Kidney (tissue), 14 donors: ENCODE measurements around the gene NR2E1. TPM values are rescaled to one million over a fixed set of nuclear protein-coding genes. Genes with fewer than 3 reads are reported as not detected.

Experiments used
- DNase-seq, 5 donors: peaks; one replicate each; pipeline ENCODE4 v3.0.0-alpha.2; 2013 to 2020
- FAIRE-seq: peaks from 2 replicates; lab custom pipeline; 2012; peaks lifted over from hg19 to GRCh38; lab: Jason Lieb, UNC
- H3K27ac ChIP-seq, 2 donors: one replicate each; pipeline ENCODE4 v1.7.0; 2013; ENCODE audit warnings: low read depth in 2 of 2, low read length in 2 of 2, inconsistent platforms in 1 of 2
- H3K27me3 ChIP-seq: one replicate; pipeline ENCODE4 v1.7.1; 2013; ENCODE audit warnings: low read length, inconsistent platforms; ENCODE audit not compliant: control insufficient read depth, insufficient read depth
- H3K36me3 ChIP-seq, 3 donors: one replicate each; pipeline versions ENCODE4 v1.7.0 to v1.7.1; 2013; ENCODE audit warnings: low read length in 3 of 3, control low read depth in 1 of 3, inconsistent platforms in 1 of 3; ENCODE audit not compliant: insufficient read depth in 3 of 3, control insufficient read depth in 2 of 3
- H3K4me1 ChIP-seq, 3 donors: one replicate each; pipeline versions ENCODE4 v1.7.0 to v1.7.1; 2013; ENCODE audit warnings: low read length in 3 of 3, inconsistent platforms in 1 of 3, low read depth in 1 of 3; ENCODE audit not compliant: control insufficient read depth in 2 of 3, insufficient read depth in 2 of 3
- H3K4me3 ChIP-seq, 3 donors: one replicate each; pipeline versions ENCODE4 v1.7.0 to v1.8.1; 2013; ENCODE audit warnings: low read length in 3 of 3, control low read depth in 1 of 3, inconsistent platforms in 1 of 3
- H3K9ac ChIP-seq, 3 donors: one replicate each; pipeline versions ENCODE4 v1.7.0 to v1.7.1; 2013; ENCODE audit warnings: low read length in 3 of 3, control low read depth in 1 of 3, inconsistent platforms in 1 of 3
- H3K9me3 ChIP-seq, 3 donors: one replicate each; pipeline versions ENCODE4 v1.7.0 to v1.7.1; 2013; ENCODE audit warnings: low read length in 3 of 3, control low read depth in 1 of 3, inconsistent platforms in 1 of 3; ENCODE audit not compliant: control insufficient read depth in 2 of 3, insufficient read depth in 1 of 3
- intact Hi-C: fragments of 100-400 bp; cut with DNase I; formaldehyde crosslinking; loops from one replicate; pipeline ENCODE4 v1.11.1; 2022
- polyA plus RNA-seq: library from polyadenylated mRNA; stranded (reverse); fragments of 350-450 nt; fragmentation: Illumina TruSeq; extraction: RNeasy Lipid Tissue Mini Kit (QIAGEN cat#74804); gene quantifications from one replicate; pipeline ENCODE4 v1.2.3, GENCODE V29; 2014; ENCODE audit warnings: low read depth, low replicate concordance; ENCODE audit not compliant: insufficient read depth
- total RNA-seq: library from RNA; stranded (reverse); fragmentation: NEBNext Ultra II Directional; extraction: Animal tissue kit (Norgen Biotek cat#: 25700); gene quantifications from one replicate; pipeline ENCODE4 v1.2.1, GENCODE V29; 2021
- TF ChIP-seq, protein P1 (sequence below): IDR thresholded peaks from 3 replicates; pipeline ENCODE4 v1.5.1; 2012; ENCODE audit warnings: mild to moderate bottlenecking, moderate library complexity, borderline replicate concordance; ENCODE audit not compliant: insufficient read depth; ENCODE audit errors: extremely low read depth
- donor health status: control.
- donor health status: control.
- donor health status: control.
- donor health status: control.
- donor health status: control.
- donor health status: DM: yes; HTN: yes; CAD: no.
- donor health status: Normal renal cell carcinoma (clear cell type).

Gene NR2E1
- total and polyA plus RNA-seq, 2 donors from 2014 or later: not detected

DNA sequence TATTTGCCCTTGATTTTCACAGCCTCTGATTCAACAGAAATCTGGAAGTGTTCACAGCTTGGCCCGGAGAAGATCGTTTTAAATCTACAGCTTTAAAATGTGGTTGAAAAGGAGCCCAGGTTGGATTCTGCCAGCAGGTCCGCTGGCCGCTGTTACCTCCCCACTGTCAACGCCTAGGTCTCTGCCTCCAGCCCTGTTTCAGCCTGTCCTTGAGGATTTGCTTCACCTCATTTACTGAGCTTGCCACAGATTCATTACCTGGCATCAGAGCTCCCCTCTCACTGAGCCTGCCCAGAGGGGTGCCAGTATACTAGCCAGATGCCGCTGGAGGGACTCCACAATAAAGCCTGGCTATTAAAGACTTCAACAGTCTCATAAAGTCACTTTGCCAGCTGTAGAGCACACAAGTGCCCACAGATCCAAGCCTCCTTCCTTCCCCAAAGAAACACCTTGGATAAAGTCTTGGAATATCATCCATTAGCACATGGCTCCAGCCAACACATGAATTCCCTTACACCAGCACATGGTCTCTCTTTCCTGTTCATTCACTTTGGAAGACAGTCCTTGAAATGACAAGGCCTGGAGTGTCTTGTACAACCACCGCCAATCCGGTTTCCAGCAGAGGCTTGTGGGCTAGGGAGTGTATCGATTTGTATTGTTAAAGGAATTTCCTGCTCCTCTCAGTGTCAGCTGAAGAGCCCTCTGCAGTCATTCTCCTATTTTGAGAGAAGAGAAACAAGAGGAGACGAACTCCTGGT lies 9.5 kb upstream of the NR2E1 start:
- Histone ChIP-seq H3K27me3 (peaks cover 65% of the 10 kb centered on the region), H3K4me3 (no peak overlapping the region), H3K9ac (no peak overlapping the region), H3K27ac (no peak overlapping the region), H3K36me3 (no peaks in the 10 kb centered on the region), H3K9me3 (no peaks in the 10 kb centered on the region), H3K4me1 (peaks cover 0 to 4% (median 0%) of the 10 kb centered on the region in 3 donors)
- DNase-seq: no peak
- FAIRE-seq: no peak
- intact Hi-C loops: no loop called here
- TF ChIP-seq, protein P1, sequence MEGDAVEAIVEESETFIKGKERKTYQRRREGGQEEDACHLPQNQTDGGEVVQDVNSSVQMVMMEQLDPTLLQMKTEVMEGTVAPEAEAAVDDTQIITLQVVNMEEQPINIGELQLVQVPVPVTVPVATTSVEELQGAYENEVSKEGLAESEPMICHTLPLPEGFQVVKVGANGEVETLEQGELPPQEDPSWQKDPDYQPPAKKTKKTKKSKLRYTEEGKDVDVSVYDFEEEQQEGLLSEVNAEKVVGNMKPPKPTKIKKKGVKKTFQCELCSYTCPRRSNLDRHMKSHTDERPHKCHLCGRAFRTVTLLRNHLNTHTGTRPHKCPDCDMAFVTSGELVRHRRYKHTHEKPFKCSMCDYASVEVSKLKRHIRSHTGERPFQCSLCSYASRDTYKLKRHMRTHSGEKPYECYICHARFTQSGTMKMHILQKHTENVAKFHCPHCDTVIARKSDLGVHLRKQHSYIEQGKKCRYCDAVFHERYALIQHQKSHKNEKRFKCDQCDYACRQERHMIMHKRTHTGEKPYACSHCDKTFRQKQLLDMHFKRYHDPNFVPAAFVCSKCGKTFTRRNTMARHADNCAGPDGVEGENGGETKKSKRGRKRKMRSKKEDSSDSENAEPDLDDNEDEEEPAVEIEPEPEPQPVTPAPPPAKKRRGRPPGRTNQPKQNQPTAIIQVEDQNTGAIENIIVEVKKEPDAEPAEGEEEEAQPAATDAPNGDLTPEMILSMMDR: no peak

DNA sequence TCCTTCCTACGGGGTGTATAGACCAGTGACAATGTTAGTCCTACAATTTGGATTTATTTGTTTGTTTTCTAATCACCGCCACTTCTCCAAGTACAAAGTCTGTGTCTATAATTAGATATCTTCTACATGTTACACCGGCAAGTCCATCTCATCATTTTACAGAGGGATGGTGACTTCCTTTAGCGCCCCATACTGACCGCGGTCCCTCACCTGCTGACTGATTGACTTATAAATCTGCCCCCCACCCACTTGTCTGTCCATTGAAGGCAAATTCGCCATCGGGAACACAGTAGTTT lies 8.9 kb upstream of the NR2E1 start:
- Histone ChIP-seq H3K27me3 (peaks cover 70% of the 10 kb centered on the region), H3K36me3 (no peaks in the 10 kb centered on the region), H3K4me3 (no peak overlapping the region), H3K9ac (no peak overlapping the region), H3K9me3 (no peaks in the 10 kb centered on the region), H3K4me1 (peaks cover 0 to 4% (median 0%) of the 10 kb centered on the region in 3 donors), H3K27ac (no peak overlapping the region)
- FAIRE-seq (no peak), DNase-seq (no peak)
- TF ChIP-seq, protein P1: no peak
- intact Hi-C loops: no loop called here

DNA sequence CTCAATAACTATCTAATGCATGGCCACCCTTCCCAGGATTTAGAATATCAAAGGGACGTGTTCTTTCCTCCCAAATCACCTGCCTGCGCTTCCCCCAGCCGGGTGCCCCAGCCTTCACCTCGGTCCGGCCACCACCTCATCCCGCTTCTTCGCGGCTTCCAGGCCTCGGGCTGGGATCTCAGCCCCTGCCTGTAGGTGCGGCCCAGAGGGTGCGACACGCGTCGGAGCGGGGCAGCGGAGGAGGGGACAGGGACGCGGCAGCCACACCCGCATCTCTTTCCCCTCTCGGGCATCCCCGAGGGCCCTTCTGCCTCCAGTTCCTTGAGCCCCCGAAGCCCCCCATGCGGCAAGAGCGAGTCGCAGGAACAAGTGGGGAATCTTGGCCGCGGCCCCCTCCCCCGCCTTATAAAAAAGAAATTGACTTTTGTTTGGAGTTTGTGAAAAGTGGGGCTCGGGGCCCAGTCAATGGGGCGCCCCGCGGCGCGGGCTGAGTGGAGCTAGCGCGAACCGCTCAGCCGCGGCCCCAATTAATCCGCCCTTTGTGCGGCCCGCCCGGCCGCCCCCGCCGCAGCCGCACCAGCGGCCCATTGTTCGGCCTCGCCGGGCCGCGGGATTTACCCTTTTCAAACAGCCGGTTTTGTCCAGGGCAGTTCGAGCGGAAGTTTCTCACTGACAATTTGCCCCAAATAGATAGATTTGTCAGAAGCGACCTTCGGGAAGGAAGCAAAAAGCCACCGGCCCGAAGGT lies 8.4 kb upstream of the NR2E1 start:
- DNase-seq: no peak
- Histone ChIP-seq H3K27me3 (peaks cover 75% of the 10 kb centered on the region), H3K36me3 (no peaks in the 10 kb centered on the region), H3K27ac (no peak overlapping the region), H3K4me3 (no peak overlapping the region), H3K4me1 (peaks cover 0 to 4% (median 0%) of the 10 kb centered on the region in 3 donors), H3K9me3 (no peaks in the 10 kb centered on the region), H3K9ac (no peak overlapping the region)
- FAIRE-seq: no peak
- intact Hi-C loops: no loop called here
- TF ChIP-seq, protein P1: no peak
